GM12878 (cell line): Measurements from ENCODE around the gene EIF4E1B.

ENCODE experiments used
- BCLAF1 ChIP-seq: fragments of 450-650 bp; IDR thresholded peaks from 2 replicates; pipeline ENCODE4 v1.6.1; 2017; ENCODE audit warnings: antibody characterized with exemption, mild to moderate bottlenecking, moderate library complexity
- CUX1 ChIP-seq: IDR thresholded peaks from 2 replicates; pipeline ENCODE4 v1.6.1; 2012; ENCODE audit warnings: improper control_type of control experiment, low read depth, low read length; ENCODE audit not compliant: insufficient replicate concordance
- IKZF1 ChIP-seq: fragments of 450-650 bp; conservative IDR thresholded peaks from 2 replicates; pipeline ENCODE4 v1.6.1; 2017; ENCODE audit warnings: antibody characterized with exemption, mild to moderate bottlenecking
- MYB ChIP-seq: fragments of 150-350 bp; IDR thresholded peaks from 2 replicates; pipeline ENCODE4 v1.6.1; 2014; ENCODE audit warnings: mild to moderate bottlenecking, low read depth, low read length, borderline replicate concordance
- MYC ChIP-seq: IDR thresholded peaks from 2 replicates; pipeline ENCODE4 v1.6.1; 2011; ENCODE audit warnings: mild to moderate bottlenecking, low read length, moderate library complexity, inconsistent platforms; ENCODE audit not compliant: insufficient read depth, insufficient replicate concordance, insufficient read length, severe bottlenecking
- NFIC ChIP-seq: IDR thresholded peaks from 2 replicates; pipeline ENCODE4 v1.6.1; 2012; ENCODE audit warnings: low read depth, mild to moderate bottlenecking, inconsistent platforms, low read length, moderate library complexity
- POLR2A ChIP-seq: IDR thresholded peaks from 2 replicates; pipeline ENCODE4 v1.6.1; 2011; ENCODE audit warnings: low read depth, mild to moderate bottlenecking, low read length
- TAF1 ChIP-seq: IDR thresholded peaks from 2 replicates; pipeline ENCODE4 v1.6.1; 2011; ENCODE audit warnings: mild to moderate bottlenecking, low read depth, low read length, borderline replicate concordance
- ZBED1 ChIP-seq: IDR thresholded peaks from 2 replicates; pipeline ENCODE4 v1.6.1; 2016; ENCODE audit warnings: borderline replicate concordance
- TF ChIP-seq, protein P1 (sequence below), 3 experiments: IDR thresholded peaks in 2 of 3; conservative IDR thresholded peaks in 1 of 3; 2 replicates each; pipeline ENCODE4 v1.5.1; 2011; ENCODE audit warnings: low read depth in 3 of 3, low read length in 3 of 3, mild to moderate bottlenecking in 3 of 3, control low read depth in 2 of 3, moderate library complexity in 2 of 3, inconsistent platforms in 1 of 3, mixed read lengths in 1 of 3; ENCODE audit not compliant: control insufficient read depth in 2 of 3, insufficient read depth in 1 of 3; ENCODE audit errors: extremely low read depth in 1 of 3
- TF ChIP-seq, protein P2 (sequence below): IDR thresholded peaks from 2 replicates; pipeline ENCODE4 v1.6.1; 2011; ENCODE audit warnings: borderline replicate concordance, low read depth, mild to moderate bottlenecking, moderate library complexity, mixed read lengths, low read length; ENCODE audit not compliant: insufficient read depth; ENCODE audit errors: extremely low read length

GRCh38 chr5:176633598-176633997, 3.1 kb downstream of the EIF4E1B start:
- TF ChIP-seq IKZF1 (no peak), NFIC (no peak), POLR2A (no peak), BCLAF1 (no peak), CUX1 (no peak), ZBED1 (no peak), MYC (no peak), MYB (no peak), TAF1 (no peak)
- TF ChIP-seq, protein P1, sequence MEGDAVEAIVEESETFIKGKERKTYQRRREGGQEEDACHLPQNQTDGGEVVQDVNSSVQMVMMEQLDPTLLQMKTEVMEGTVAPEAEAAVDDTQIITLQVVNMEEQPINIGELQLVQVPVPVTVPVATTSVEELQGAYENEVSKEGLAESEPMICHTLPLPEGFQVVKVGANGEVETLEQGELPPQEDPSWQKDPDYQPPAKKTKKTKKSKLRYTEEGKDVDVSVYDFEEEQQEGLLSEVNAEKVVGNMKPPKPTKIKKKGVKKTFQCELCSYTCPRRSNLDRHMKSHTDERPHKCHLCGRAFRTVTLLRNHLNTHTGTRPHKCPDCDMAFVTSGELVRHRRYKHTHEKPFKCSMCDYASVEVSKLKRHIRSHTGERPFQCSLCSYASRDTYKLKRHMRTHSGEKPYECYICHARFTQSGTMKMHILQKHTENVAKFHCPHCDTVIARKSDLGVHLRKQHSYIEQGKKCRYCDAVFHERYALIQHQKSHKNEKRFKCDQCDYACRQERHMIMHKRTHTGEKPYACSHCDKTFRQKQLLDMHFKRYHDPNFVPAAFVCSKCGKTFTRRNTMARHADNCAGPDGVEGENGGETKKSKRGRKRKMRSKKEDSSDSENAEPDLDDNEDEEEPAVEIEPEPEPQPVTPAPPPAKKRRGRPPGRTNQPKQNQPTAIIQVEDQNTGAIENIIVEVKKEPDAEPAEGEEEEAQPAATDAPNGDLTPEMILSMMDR (IDR thresholded peaks at IDR 0.05 in 2 of 3, conservative IDR thresholded peaks at IDR 0.05 in 1 of 3; ENCODE audit: control insufficient read depth in 2 of 3, extremely low read depth in 1 of 3, insufficient read depth in 1 of 3, low read depth in 3 of 3, low read length in 3 of 3), result no peak
- TF ChIP-seq, protein P2, sequence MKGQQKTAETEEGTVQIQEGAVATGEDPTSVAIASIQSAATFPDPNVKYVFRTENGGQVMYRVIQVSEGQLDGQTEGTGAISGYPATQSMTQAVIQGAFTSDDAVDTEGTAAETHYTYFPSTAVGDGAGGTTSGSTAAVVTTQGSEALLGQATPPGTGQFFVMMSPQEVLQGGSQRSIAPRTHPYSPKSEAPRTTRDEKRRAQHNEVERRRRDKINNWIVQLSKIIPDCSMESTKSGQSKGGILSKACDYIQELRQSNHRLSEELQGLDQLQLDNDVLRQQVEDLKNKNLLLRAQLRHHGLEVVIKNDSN, result no peak
